Suprapubic skin (tissue), 4 donors: Measurements from ENCODE around the gene INAVA. TPM values are rescaled to one million over a fixed set of nuclear protein-coding genes. Genes with fewer than 3 reads are reported as not detected.

Experiments
- DNase-seq, 2 donors: peaks; one replicate each; pipeline ENCODE4 v3.0.0-alpha.2; 2019; ENCODE audit warnings: low spot score in 2 of 2
- H3K27ac ChIP-seq: fragments of 200-600 bp; sonication (generic); one replicate; pipeline ENCODE4 v1.5.1; 2019
- H3K27me3 ChIP-seq: fragments of 200-600 bp; sonication (generic); one replicate; pipeline ENCODE4 v1.5.1; 2019
- H3K36me3 ChIP-seq: fragments of 200-600 bp; sonication (generic); one replicate; pipeline ENCODE4 v1.5.1; 2019
- H3K4me1 ChIP-seq: fragments of 200-600 bp; sonication (generic); one replicate; pipeline ENCODE4 v1.5.1; 2019
- H3K4me3 ChIP-seq: fragments of 200-600 bp; sonication (generic); one replicate; pipeline ENCODE4 v1.5.1; 2019; ENCODE audit warnings: mild to moderate bottlenecking
- H3K9me3 ChIP-seq: fragments of 200-600 bp; sonication (generic); one replicate; pipeline ENCODE4 v1.5.1; 2019
- CTCF ChIP-seq, 2 donors: fragments of 200-600 bp in 1 of 2; fragments of 450-650 bp in 1 of 2; sonication (generic) in 1 of 2; IDR thresholded peaks; one replicate each; pipeline ENCODE4 v1.5.1; 2016 to 2019; ENCODE audit warnings: antibody characterized with exemption in 2 of 2, mild to moderate bottlenecking in 1 of 2, moderate library complexity in 1 of 2
- EP300 ChIP-seq: sonication (generic); formaldehyde crosslinking; IDR thresholded peaks from one replicate; pipeline ENCODE4 v1.6.1; 2017; ENCODE audit warnings: antibody characterized with exemption
- POLR2A ChIP-seq, 2 donors: fragments of 450-650 bp; IDR thresholded peaks; one replicate each; pipeline ENCODE4 v1.6.1; 2017; ENCODE audit warnings: antibody characterized with exemption in 2 of 2, mild to moderate bottlenecking in 2 of 2, moderate library complexity in 2 of 2
- POLR2AphosphoS5 ChIP-seq, 3 donors: sonication (generic); formaldehyde crosslinking; IDR thresholded peaks; one replicate each; pipeline ENCODE4 v1.6.1; 2017; ENCODE audit warnings: antibody characterized with exemption in 3 of 3
- WGBS: methylation state at CpG from one replicate; pipeline ENCODE4 v1.1.5; 2018; 5-methylcytosine and 5-hydroxymethylcytosine counted together
- total RNA-seq, 4 donors: library from RNA; depleted of rRNA; stranded (reverse); fragments of >200 nt; gene quantifications; one replicate each; pipeline ENCODE4 v1.1.0, GENCODE V29; 2016

INAVA gene
- total RNA-seq, 4 donors from 2014 or later: 110 to 137 (median 117) TPM

- Histone ChIP-seq H3K27ac (no peak overlapping the region), H3K4me1 (peaks cover 50% of the 10 kb centered on the region), H3K9me3 (no peaks in the 10 kb centered on the region), H3K4me3 (no peak overlapping the region), H3K27me3 (no peaks in the 10 kb centered on the region), H3K36me3 (peaks cover 29% of the 10 kb centered on the region)
- no peak for DNase-seq
- WGBS: 95% methylated on average over 5 of the region's 5 CpGs
- TF ChIP-seq POLR2A (IDR thresholded peaks at IDR 0.05) (no peak), CTCF (IDR thresholded peaks at IDR 0.05) (no peak), EP300 (no peak), POLR2AphosphoS5 (IDR thresholded peaks at IDR 0.05) (no peak)
Observed at GRCh38 chr1:200903793-200904192, 9.1 kb downstream of the INAVA start.

- TF ChIP-seq CTCF (IDR thresholded peaks at IDR 0.05) (no peak), POLR2A (IDR thresholded peaks at IDR 0.05) (no peak), EP300 (no peak), POLR2AphosphoS5 (IDR thresholded peaks at IDR 0.05) (no peak)
- peaks cover 58% of the 10 kb centered on the region for H3K4me1 ChIP-seq
- no peak overlapping the region for H3K4me3 ChIP-seq
- H3K36me3 ChIP-seq: peaks cover 22% of the 10 kb centered on the region
- DNase-seq: no peak
- H3K27ac ChIP-seq: no peak overlapping the region
- no peaks in the 10 kb centered on the region for H3K9me3 ChIP-seq
- no peaks in the 10 kb centered on the region for H3K27me3 ChIP-seq
Observed at GRCh38 chr1:200904772-200905171, 10.1 kb downstream of the INAVA start.

DNA sequence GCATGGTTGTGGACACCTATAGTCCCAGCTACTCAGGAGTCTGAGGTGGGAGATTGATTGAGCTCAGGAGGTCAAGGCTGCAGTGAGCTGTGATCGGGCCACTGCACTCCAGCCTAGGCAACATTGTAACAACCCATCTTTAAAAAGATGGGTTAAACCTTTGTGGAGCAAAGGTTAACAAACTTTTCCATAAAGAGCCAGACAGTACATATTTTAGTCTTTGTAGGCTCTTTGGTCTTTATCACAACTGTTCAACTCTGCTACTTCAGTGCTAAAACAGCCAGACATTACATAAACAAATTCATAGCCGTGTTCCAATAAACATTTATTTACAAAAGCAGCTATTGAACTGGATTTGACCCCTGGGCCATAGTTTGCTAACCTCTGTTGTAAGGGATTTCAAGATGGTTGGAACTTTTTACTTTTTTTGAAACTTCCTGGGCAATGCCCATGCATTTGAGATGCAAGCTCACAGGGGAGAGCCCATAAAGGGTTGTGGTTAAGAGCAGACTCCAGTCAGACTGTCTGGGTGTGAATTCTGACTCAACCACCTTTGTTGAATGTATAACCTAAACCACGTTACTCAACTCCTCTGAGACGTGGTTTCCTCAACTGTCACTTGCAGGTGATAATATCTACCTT is 10.8 kb downstream of the INAVA start:
- WGBS: 55% methylated on average over 4 of the region's 4 CpGs
- no peaks in the 10 kb centered on the region for H3K27me3 ChIP-seq
- no peak for TF ChIP-seq CTCF (IDR thresholded peaks at IDR 0.05)
- TF ChIP-seq EP300: no peak
- no peak for TF ChIP-seq POLR2A (IDR thresholded peaks at IDR 0.05)
- TF ChIP-seq POLR2AphosphoS5 (IDR thresholded peaks at IDR 0.05): no peak
- peaks cover 18% of the 10 kb centered on the region for H3K36me3 ChIP-seq
- no peak overlapping the region for H3K4me3 ChIP-seq
- H3K9me3 ChIP-seq: no peaks in the 10 kb centered on the region
- DNase-seq: no peak
- peaks cover 59% of the 10 kb centered on the region for H3K4me1 ChIP-seq
- no peak overlapping the region for H3K27ac ChIP-seq

DNA sequence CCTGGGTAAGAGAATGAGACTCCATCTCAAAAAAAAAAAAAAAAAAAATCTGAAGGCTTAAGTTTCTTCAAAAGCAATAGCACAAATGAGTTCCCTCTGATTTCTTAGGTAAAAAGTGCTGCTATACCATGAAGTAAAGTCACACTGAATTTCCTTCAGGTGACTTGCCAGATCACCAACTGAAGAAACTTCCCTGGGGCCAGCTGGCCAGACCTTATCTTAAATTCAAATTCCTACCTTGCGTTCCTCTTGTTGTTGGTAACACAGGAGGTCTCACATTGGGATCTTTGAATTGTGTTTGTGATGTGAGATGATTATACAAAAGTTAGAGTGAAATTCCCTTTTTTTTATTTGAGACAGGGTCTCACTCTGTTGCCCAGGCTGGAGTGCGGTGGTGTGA is 11.8 kb downstream of the INAVA start:
- H3K27me3 ChIP-seq: no peaks in the 10 kb centered on the region
- H3K36me3 ChIP-seq: peaks cover 11% of the 10 kb centered on the region
- TF ChIP-seq CTCF (IDR thresholded peaks at IDR 0.05): no peak
- TF ChIP-seq POLR2A (IDR thresholded peaks at IDR 0.05): no peak
- no peak for TF ChIP-seq POLR2AphosphoS5 (IDR thresholded peaks at IDR 0.05)
- TF ChIP-seq EP300: no peak
- H3K9me3 ChIP-seq: no peaks in the 10 kb centered on the region
- no peak for DNase-seq
- no peak overlapping the region for H3K4me3 ChIP-seq
- H3K4me1 ChIP-seq: peaks cover 58% of the 10 kb centered on the region
- H3K27ac ChIP-seq: no peak overlapping the region
- WGBS: 80% methylated on average over 2 of the region's 2 CpGs

DNA sequence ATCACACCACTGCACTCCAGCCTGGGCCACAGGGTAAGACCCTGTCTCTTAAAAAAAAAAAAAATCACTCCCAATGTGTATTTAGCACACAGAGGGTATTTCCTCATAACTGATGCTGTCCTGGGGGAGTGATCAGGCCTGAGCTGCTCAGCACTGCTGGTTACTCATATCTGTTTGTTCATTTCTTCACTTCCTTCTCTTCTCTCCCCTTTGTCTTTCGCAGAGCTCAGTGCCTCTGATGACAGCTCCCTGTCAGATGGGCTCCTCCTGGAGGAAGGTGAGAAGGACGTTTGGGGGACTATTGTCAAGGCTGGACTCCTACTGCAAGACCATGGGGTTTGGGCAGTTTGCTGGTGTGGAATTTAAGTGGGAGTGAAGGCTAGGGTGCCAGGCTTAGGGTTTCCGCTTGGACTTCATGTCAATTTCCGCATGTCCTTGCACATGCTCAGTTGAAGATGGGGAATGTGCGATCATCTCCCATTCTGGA is 13.0 kb downstream of the INAVA start:
- no peak for DNase-seq
- peaks cover 62% of the 10 kb centered on the region for H3K4me1 ChIP-seq
- TF ChIP-seq CTCF (IDR thresholded peaks at IDR 0.05): no peak
- TF ChIP-seq POLR2A (IDR thresholded peaks at IDR 0.05): no peak
- TF ChIP-seq EP300: no peak
- TF ChIP-seq POLR2AphosphoS5 (IDR thresholded peaks at IDR 0.05): no peak
- peaks cover 1% of the 10 kb centered on the region for H3K36me3 ChIP-seq
- WGBS: 77% methylated on average over 5 of the region's 5 CpGs
- no peak overlapping the region for H3K4me3 ChIP-seq
- H3K9me3 ChIP-seq: no peaks in the 10 kb centered on the region
- no peaks in the 10 kb centered on the region for H3K27me3 ChIP-seq
- peak overlapping the region; percentile 21 for H3K27ac ChIP-seq
